ENCODE results near the gene THAP6. TPM values are rescaled to one million over a fixed set of nuclear protein-coding genes. Genes with fewer than 3 reads are reported as not detected.

Gene THAP6
- total and polyA plus RNA-seq, 2 of the 8 experiments (the other 6 are each of a cell fraction or from before 2014, with no cell fraction given) = 3.3 to 9.7 TPM

- Histone ChIP-seq H3K79me2 (ENCODE audit: control insufficient read depth in 1 of 2, insufficient read depth in 2 of 2, low read length in 2 of 2) (no peaks in the 10 kb centered on the region), H3K23me2 (ENCODE audit: low read depth, low read length) (no peaks in the 10 kb centered on the region; the same call in 1 of the 2 replicates), H2BK12ac (ENCODE audit: low read depth, low read length) (no peak overlapping the region), H2AK5ac (ENCODE audit: low read depth, low read length) (no peak overlapping the region), H3K56ac (replicated peaks; ENCODE audit: insufficient read length, low read depth, low read length) (no peak overlapping the region), H3K4me3 (ENCODE audit: extremely low read depth in 1 of 4, insufficient read depth in 2 of 4, low read depth in 3 of 4, low read length in 4 of 4) (no peak overlapping the region), H4K5ac (ENCODE audit: insufficient read length, low read depth, low read length) (no peak overlapping the region), H3K4ac (replicated peaks; ENCODE audit: insufficient read length, low read depth, low read length) (no peak overlapping the region), H2BK15ac (ENCODE audit: low read length) (no peak overlapping the region), H3K79me1 (ENCODE audit: low read depth, low read length) (no peaks in the 10 kb centered on the region), H3K14ac (ENCODE audit: insufficient read length) (no peak overlapping the region), H2BK20ac (ENCODE audit: low read length) (no peak overlapping the region), H4K20me1 (replicated peaks in 1 of 2; ENCODE audit: control insufficient read depth in 1 of 2, insufficient read depth in 2 of 2, low read length in 2 of 2) (no peaks in the 10 kb centered on the region), H4K8ac (ENCODE audit: extremely low read depth, insufficient read depth, low read length) (no peak overlapping the region), H3K18ac (ENCODE audit: extremely low read depth, low read length) (no peak overlapping the region), H2BK5ac (ENCODE audit: low read depth, low read length) (no peak overlapping the region), H3K27ac (ENCODE audit: low read depth, low read length) (no peak overlapping the region), H4K91ac (replicated peaks; ENCODE audit: insufficient read length, low read length) (no peak overlapping the region), H2AFZ (ENCODE audit: low read length) (no peak overlapping the region), H3K9ac (replicated peaks in 1 of 4; ENCODE audit: extremely low read depth in 1 of 4, low read depth in 3 of 4, low read length in 3 of 4) (no peak overlapping the region), H3K27me3 (replicated peaks in 1 of 4; ENCODE audit: control insufficient read depth in 3 of 4, extremely low read depth in 1 of 4, insufficient read depth in 3 of 4, low read length in 3 of 4) (peaks cover 0 to under 1% (median 0%) of the 10 kb centered on the region in 4 experiments; a peak in 3 of 7 replicates), H3K23ac (ENCODE audit: insufficient read length) (no peak overlapping the region), H3K9me3 (ENCODE audit: insufficient read depth in 2 of 2, low read depth in 1 of 2, low read length in 1 of 2) (peaks cover 0 to 9% of the 10 kb centered on the region in 2 experiments; a peak in 1 of 4 replicates), H3K4me2 (ENCODE audit: insufficient read depth in 1 of 2, low read depth in 2 of 2, low read length in 2 of 2) (no peak overlapping the region), H2BK120ac (replicated peaks; ENCODE audit: low read depth, low read length) (no peak overlapping the region), H3K4me1 (replicated peaks in 1 of 4; ENCODE audit: control insufficient read depth in 3 of 4, insufficient read depth in 4 of 4, low read length in 3 of 4) (no peaks in the 10 kb centered on the region), H3K36me3 (ENCODE audit: control insufficient read depth in 2 of 4, insufficient read depth in 4 of 4, low read length in 3 of 4) (no peaks in the 10 kb centered on the region)
- ChIA-PET CTCF (ENCODE audit: partially characterized antibody) (no interaction called here), POLR2A (ENCODE audit: partially characterized antibody) (no interaction called here)
- FAIRE-seq (no peak), DNase-seq (ENCODE audit: low read depth in 1 of 2, low spot score in 2 of 2) (no peak)
- 89% methylated on average over 2 of the region's 2 CpGs; no CpG with 5 or more reads in 1 of the 2 experiments for WGBS, 2 experiments (ENCODE audit: extremely low coverage in 1 of 2, insufficient coverage in 1 of 2, insufficient read length in 1 of 2, insufficient replicate concordance in 2 of 2, low coverage in 1 of 2, low lambda C conversion rate in 2 of 2, missing lambda C conversion rate in 1 of 2)
- TF ChIP-seq SIN3A (conservative IDR thresholded peaks at IDR 0.05 in 1 of 2, IDR thresholded peaks at IDR 0.05 in 1 of 2; ENCODE audit: low read depth in 1 of 2, low read length in 2 of 2) (no peak), RFX5 (IDR thresholded peaks at IDR 0.05; ENCODE audit: borderline replicate concordance, low read depth, low read length) (no peak), SUZ12 (IDR thresholded peaks at IDR 0.05; ENCODE audit: low read length) (no peak), SP4 (IDR thresholded peaks at IDR 0.05; ENCODE audit: low read length) (no peak), EZH2 (IDR thresholded peaks at IDR 0.05; ENCODE audit: low read depth, low read length, severe bottlenecking) (no peak), TEAD4 (IDR thresholded peaks at IDR 0.05; ENCODE audit: low read depth, low read length) (no peak), RXRA (IDR thresholded peaks at IDR 0.05; ENCODE audit: insufficient read depth, low read depth, low read length) (no peak), CHD1 (IDR thresholded peaks at IDR 0.05; ENCODE audit: low read depth, low read length) (no peak), E2F6 (IDR thresholded peaks at IDR 0.05) (no peak), JUN (IDR thresholded peaks at IDR 0.05; ENCODE audit: low read depth, low read length) (no peak), BACH1 (IDR thresholded peaks at IDR 0.05; ENCODE audit: low read length) (no peak), TBP (IDR thresholded peaks at IDR 0.05; ENCODE audit: low read depth, low read length) (no peak)
These were observed 53.5 kb downstream of the THAP6 start for GRCh38 chr4:75567725-75568124.
